SK-N-SH (cell line): ENCODE results near the gene SORBS2. TPM values are rescaled to one million over a fixed set of nuclear protein-coding genes. Genes with fewer than 3 reads are reported as not detected.

Source experiments
- CTCF ChIA-PET: fragments of 300-600, 350-600 bp; formaldehyde crosslinking; extraction: SDS; loops from one replicate; lab custom pipeline; 2021; lab: Yijun Ruan, JAX
- POLR2A ChIA-PET: fragments of 350-600 bp; sonication (Branson Sonifier 250); formaldehyde crosslinking; extraction: SDS; loops from one replicate; lab custom pipeline; 2020; ENCODE audit warnings: antibody characterized with exemption, inconsistent platforms; lab: Yijun Ruan, JAX
- DNase-seq: peaks from one replicate; pipeline ENCODE4 v3.0.0; 2012
- H2AFZ ChIP-seq: fragments of 200-600 bp; sonication (generic); 2 replicates; pipeline ENCODE4 v1.8.1; 2016; ENCODE audit warnings: antibody characterized with exemption, mild to moderate bottlenecking, low read depth
- H3F3A ChIP-seq: fragments of 200-600 bp; sonication (generic); replicated peaks from 2 replicates; pipeline ENCODE3; 2016; ENCODE audit warnings: antibody characterized with exemption, mild to moderate bottlenecking; ENCODE audit not compliant: insufficient read depth
- H3K27ac ChIP-seq, 2 experiments: fragments of 200-500 bp in 1 of 2; fragments of 200-600 bp in 1 of 2; sonication (Bioruptor generic) in 1 of 2; sonication (generic), shearing (Covaris generic) in 1 of 2; 2 replicates each; pipeline versions ENCODE4 v1.5.1 to v1.6.1; 2014 to 2016; ENCODE audit warnings: low read depth in 2 of 2, inconsistent platforms in 1 of 2, low read length in 1 of 2, mild to moderate bottlenecking in 1 of 2, mixed read lengths in 1 of 2
- H3K27me3 ChIP-seq: fragments of 200-600 bp; sonication (generic), shearing (Covaris generic); 2 replicates; pipeline ENCODE4 v1.6.1; 2016; ENCODE audit warnings: mixed run types; ENCODE audit not compliant: insufficient read depth
- H3K36me3 ChIP-seq, 2 experiments: fragments of 200-500 bp in 1 of 2; fragments of 200-600 bp in 1 of 2; sonication (Bioruptor generic) in 1 of 2; sonication (generic) in 1 of 2; replicated peaks in 1 of 2; 2 replicates each; pipeline versions ENCODE3 to v1.5.1; 2014 to 2016; ENCODE audit warnings: low read length in 1 of 2, mild to moderate bottlenecking in 1 of 2; ENCODE audit not compliant: insufficient read depth in 2 of 2, control insufficient read depth in 1 of 2
- H3K4me1 ChIP-seq, 2 experiments: fragments of 200-500 bp in 1 of 2; fragments of 200-600 bp in 1 of 2; sonication (Bioruptor generic) in 1 of 2; sonication (generic), shearing (Covaris generic) in 1 of 2; 2 replicates each; pipeline versions ENCODE4 v1.5.1 to v1.6.1; 2014 to 2016; ENCODE audit warnings: low read depth in 1 of 2, low read length in 1 of 2, mixed run types in 1 of 2; ENCODE audit not compliant: insufficient read depth in 2 of 2, control insufficient read depth in 1 of 2
- H3K4me2 ChIP-seq: fragments of 200-600 bp; sonication (generic), shearing (Covaris generic); 2 replicates; pipeline ENCODE4 v1.6.1; 2017; ENCODE audit warnings: mixed run types
- H3K4me3 ChIP-seq, 2 experiments: fragments of 200-500 bp in 1 of 2; fragments of 200-600 bp in 1 of 2; sonication (Bioruptor generic) in 1 of 2; sonication (generic), shearing (Covaris generic) in 1 of 2; 2 replicates each; pipeline versions ENCODE4 v1.5.1 to v1.8.1; 2014 to 2016; ENCODE audit warnings: low read depth in 2 of 2, inconsistent platforms in 1 of 2, low read length in 1 of 2, mild to moderate bottlenecking in 1 of 2, mixed read lengths in 1 of 2, moderate library complexity in 1 of 2
- H3K79me2 ChIP-seq: fragments of 200-600 bp; sonication (generic); 2 replicates; pipeline ENCODE4 v1.8.1; 2017; ENCODE audit warnings: mild to moderate bottlenecking; ENCODE audit not compliant: insufficient read depth
- H3K9ac ChIP-seq: fragments of 200-600 bp; sonication (generic); 2 replicates; pipeline ENCODE4 v1.6.1; 2017; ENCODE audit warnings: mixed run types
- H3K9me2 ChIP-seq: fragments of 200-600 bp; sonication (generic); 2 replicates; pipeline ENCODE4 v1.6.1; 2017; ENCODE audit warnings: mixed run types
- H3K9me3 ChIP-seq: fragments of 200-600 bp; sonication (generic); 2 replicates; pipeline ENCODE4 v1.6.1; 2017; ENCODE audit warnings: mixed run types, mild to moderate bottlenecking, moderate library complexity
- H4K20me1 ChIP-seq: fragments of 200-600 bp; sonication (generic); 2 replicates; pipeline ENCODE4 v1.6.1; 2017; ENCODE audit warnings: mild to moderate bottlenecking, mixed run types; ENCODE audit not compliant: insufficient read depth
- CHD2 ChIP-seq: fragments of 150-350 bp; IDR thresholded peaks from 2 replicates; pipeline ENCODE4 v1.6.1; 2018; ENCODE audit warnings: low read length; ENCODE audit not compliant: partially characterized antibody
- ELF1 ChIP-seq: IDR thresholded peaks from 2 replicates; pipeline ENCODE4 v1.4.0; 2012
- EZH2phosphoT487 ChIP-seq: fragments of 200-600 bp; sonication (generic); IDR thresholded peaks from 2 replicates; pipeline ENCODE4 v1.6.1; 2017; ENCODE audit warnings: low read depth, mixed run types, mild to moderate bottlenecking, antibody characterized with exemption, moderate library complexity, borderline replicate concordance
- FOXJ3 ChIP-seq: sonication (generic); formaldehyde crosslinking; IDR thresholded peaks from 2 replicates; pipeline ENCODE4 v1.5.1; 2020; ENCODE audit warnings: mild to moderate bottlenecking, missing genetic modification reagents
- FOXM1 ChIP-seq: IDR thresholded peaks from 2 replicates; pipeline ENCODE4 v1.4.0; 2012; ENCODE audit warnings: low read depth, mild to moderate bottlenecking
- MXI1 ChIP-seq: IDR thresholded peaks from 2 replicates; pipeline ENCODE4 v1.6.1; 2012; ENCODE audit warnings: mild to moderate bottlenecking, low read depth, low read length, improper control_type of control experiment
- RAD21 ChIP-seq: IDR thresholded peaks from 2 replicates; pipeline ENCODE4 v1.6.1; 2012; ENCODE audit warnings: mild to moderate bottlenecking, low read length
- RCOR1 ChIP-seq: fragments of 150-350 bp; IDR thresholded peaks from 2 replicates; pipeline ENCODE4 v1.6.1; 2017; ENCODE audit warnings: antibody characterized with exemption, low read length
- RFX5 ChIP-seq: IDR thresholded peaks from 2 replicates; pipeline ENCODE4 v1.6.1; 2012; ENCODE audit warnings: mild to moderate bottlenecking, improper control_type of control experiment, low read length
- RXRA ChIP-seq: IDR thresholded peaks from 2 replicates; pipeline ENCODE4 v1.4.0; 2012; ENCODE audit warnings: low read depth, mild to moderate bottlenecking, borderline replicate concordance
- SIN3A ChIP-seq: IDR thresholded peaks from 2 replicates; pipeline ENCODE4 v1.6.1; 2012; ENCODE audit warnings: low read depth, mild to moderate bottlenecking, low read length, moderate library complexity, borderline replicate concordance
- SMC3 ChIP-seq: IDR thresholded peaks from 2 replicates; pipeline ENCODE4 v1.6.1; 2012; ENCODE audit warnings: low read depth, low read length, improper control_type of control experiment
- TAF1 ChIP-seq: IDR thresholded peaks from 2 replicates; pipeline ENCODE4 v1.6.1; 2012; ENCODE audit warnings: low read depth, mild to moderate bottlenecking, low read length, moderate library complexity, borderline replicate concordance
- YY1 ChIP-seq: IDR thresholded peaks from 2 replicates; pipeline ENCODE4 v1.4.0; 2012; ENCODE audit warnings: low read depth, mild to moderate bottlenecking
- WGBS: methylation state at CpG from one replicate; pipeline ENCODE4 v1.1.6; 2017; ENCODE audit warnings: low lambda C conversion rate; 5-methylcytosine and 5-hydroxymethylcytosine counted together
- polyA plus RNA-seq, 3 experiments: library from polyadenylated mRNA; depleted of rRNA; stranded (reverse); fragments of >200 nt; gene quantifications; 2 replicates each; pipeline ENCODE4 v1.2.3, GENCODE V29; 2012
- TF ChIP-seq, protein P1 (sequence below): IDR thresholded peaks from 2 replicates; pipeline ENCODE4 v1.4.0; 2012; ENCODE audit warnings: low read depth
- TF ChIP-seq, protein P2 (sequence below): fragments of 200-600 bp; sonication (generic); IDR thresholded peaks from 2 replicates; pipeline ENCODE4 v1.6.1; 2017; ENCODE audit warnings: antibody characterized with exemption, mild to moderate bottlenecking, moderate library complexity
- TF ChIP-seq, protein P3 (sequence below): fragments of 150-350 bp; IDR thresholded peaks from 2 replicates; pipeline ENCODE4 v1.6.1; 2017; ENCODE audit warnings: antibody characterized with exemption, low read length, low read depth, borderline replicate concordance
- TF ChIP-seq, protein P4 (sequence below): IDR thresholded peaks from 2 replicates; pipeline ENCODE4 v1.4.0; 2012; ENCODE audit warnings: low read depth, borderline replicate concordance

SORBS2 gene
- polyA plus RNA-seq, 1 of the 3 experiments (the other 2 are of a cell fraction), result 2.5 TPM

DNA sequence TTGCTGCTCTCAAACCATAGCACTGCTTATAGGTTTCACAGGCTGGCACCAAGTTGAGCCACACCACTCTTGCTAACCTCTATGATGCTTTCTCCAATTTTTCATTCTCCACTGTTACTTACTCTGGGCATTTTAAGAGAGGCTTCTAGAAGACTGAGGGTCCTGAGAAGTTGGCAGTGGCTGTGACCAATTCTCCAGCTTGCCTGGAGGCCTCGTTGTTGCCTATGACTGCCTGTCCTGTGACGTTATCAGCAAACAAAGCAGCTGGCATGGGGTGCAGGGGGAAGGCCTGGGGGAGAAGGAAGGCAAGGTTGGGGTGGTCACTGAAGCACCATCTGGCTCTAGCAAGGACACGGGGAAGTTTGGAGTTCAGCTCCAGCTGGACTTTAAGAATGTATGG lies 246.3 kb downstream of the SORBS2 start:
- Histone ChIP-seq H3K9ac (no peak overlapping the region), H3K27ac (no peak overlapping the region), H4K20me1 (no peaks in the 10 kb centered on the region), H3K9me2 (no peaks in the 10 kb centered on the region), H3K4me3 (no peak overlapping the region), H3K27me3 (no peaks in the 10 kb centered on the region), H3K9me3 (no peaks in the 10 kb centered on the region; the same call in 1 of the 2 replicates), H3K4me2 (no peak overlapping the region), H3K4me1 (peaks cover 0 to 8% of the 10 kb centered on the region in 2 experiments; a peak in 2 of 4 replicates), H3F3A (no peaks in the 10 kb centered on the region), H3K36me3 (no peaks in the 10 kb centered on the region), H3K79me2 (no peaks in the 10 kb centered on the region), H2AFZ (no peak overlapping the region)
- no peak for DNase-seq
- WGBS, result 44% methylated on average over 3 of the region's 3 CpGs
- ChIA-PET POLR2A (no interaction called here), CTCF (interaction anchor here (0.5 kb wide), 1 partner anchor 82 kb away, joined by 3 read pairs; no protein-coding TSS in a partner anchor)
- TF ChIP-seq EZH2phosphoT487 (no peak), SIN3A (no peak), RAD21 (no peak), RFX5 (no peak), MXI1 (no peak), RCOR1 (no peak), SMC3 (no peak), FOXM1 (no peak)
- TF ChIP-seq, protein P1, sequence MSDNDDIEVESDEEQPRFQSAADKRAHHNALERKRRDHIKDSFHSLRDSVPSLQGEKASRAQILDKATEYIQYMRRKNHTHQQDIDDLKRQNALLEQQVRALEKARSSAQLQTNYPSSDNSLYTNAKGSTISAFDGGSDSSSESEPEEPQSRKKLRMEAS, result no peak
- TF ChIP-seq, protein P2, sequence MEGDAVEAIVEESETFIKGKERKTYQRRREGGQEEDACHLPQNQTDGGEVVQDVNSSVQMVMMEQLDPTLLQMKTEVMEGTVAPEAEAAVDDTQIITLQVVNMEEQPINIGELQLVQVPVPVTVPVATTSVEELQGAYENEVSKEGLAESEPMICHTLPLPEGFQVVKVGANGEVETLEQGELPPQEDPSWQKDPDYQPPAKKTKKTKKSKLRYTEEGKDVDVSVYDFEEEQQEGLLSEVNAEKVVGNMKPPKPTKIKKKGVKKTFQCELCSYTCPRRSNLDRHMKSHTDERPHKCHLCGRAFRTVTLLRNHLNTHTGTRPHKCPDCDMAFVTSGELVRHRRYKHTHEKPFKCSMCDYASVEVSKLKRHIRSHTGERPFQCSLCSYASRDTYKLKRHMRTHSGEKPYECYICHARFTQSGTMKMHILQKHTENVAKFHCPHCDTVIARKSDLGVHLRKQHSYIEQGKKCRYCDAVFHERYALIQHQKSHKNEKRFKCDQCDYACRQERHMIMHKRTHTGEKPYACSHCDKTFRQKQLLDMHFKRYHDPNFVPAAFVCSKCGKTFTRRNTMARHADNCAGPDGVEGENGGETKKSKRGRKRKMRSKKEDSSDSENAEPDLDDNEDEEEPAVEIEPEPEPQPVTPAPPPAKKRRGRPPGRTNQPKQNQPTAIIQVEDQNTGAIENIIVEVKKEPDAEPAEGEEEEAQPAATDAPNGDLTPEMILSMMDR, result no peak

DNA sequence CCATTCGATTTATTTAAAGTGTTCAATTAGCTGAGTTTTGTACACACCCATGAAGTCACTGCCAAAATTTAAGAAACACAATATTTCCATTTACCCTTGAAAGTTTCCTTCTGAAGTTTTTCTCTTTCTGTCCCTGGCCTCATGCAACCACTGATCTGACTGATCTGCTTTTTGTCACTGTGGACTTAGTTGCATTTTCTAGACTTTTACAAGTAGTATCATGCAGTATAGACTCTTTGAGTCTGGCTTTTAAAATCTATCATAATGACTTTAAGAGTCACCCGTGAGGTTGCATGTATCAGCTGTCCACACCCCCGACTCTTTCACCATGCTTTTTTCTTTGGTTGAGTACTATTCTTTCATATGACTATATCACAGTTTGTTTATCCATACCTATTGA lies 247.6 kb downstream of the SORBS2 start:
- POLR2A ChIA-PET, result no interaction called here
- Histone ChIP-seq H3K4me3 (no peak overlapping the region), H3K4me1 (peaks cover 0 to 2% of the 10 kb centered on the region in 2 experiments; a peak in 2 of 4 replicates), H3K9ac (no peak overlapping the region), H3K9me3 (no peaks in the 10 kb centered on the region; the same call in 1 of the 2 replicates), H3K9me2 (no peaks in the 10 kb centered on the region), H2AFZ (no peak overlapping the region)
- 57% methylated on average over 3 of the region's 3 CpGs for WGBS
- CTCF ChIA-PET, result no interaction called here
- DNase-seq, result no peak
- TF ChIP-seq, protein P3, sequence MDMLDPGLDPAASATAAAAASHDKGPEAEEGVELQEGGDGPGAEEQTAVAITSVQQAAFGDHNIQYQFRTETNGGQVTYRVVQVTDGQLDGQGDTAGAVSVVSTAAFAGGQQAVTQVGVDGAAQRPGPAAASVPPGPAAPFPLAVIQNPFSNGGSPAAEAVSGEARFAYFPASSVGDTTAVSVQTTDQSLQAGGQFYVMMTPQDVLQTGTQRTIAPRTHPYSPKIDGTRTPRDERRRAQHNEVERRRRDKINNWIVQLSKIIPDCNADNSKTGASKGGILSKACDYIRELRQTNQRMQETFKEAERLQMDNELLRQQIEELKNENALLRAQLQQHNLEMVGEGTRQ, result no peak
- TF ChIP-seq TAF1, result no peak
- TF ChIP-seq, protein P4, sequence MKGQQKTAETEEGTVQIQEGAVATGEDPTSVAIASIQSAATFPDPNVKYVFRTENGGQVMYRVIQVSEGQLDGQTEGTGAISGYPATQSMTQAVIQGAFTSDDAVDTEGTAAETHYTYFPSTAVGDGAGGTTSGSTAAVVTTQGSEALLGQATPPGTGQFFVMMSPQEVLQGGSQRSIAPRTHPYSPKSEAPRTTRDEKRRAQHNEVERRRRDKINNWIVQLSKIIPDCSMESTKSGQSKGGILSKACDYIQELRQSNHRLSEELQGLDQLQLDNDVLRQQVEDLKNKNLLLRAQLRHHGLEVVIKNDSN, result no peak
- TF ChIP-seq, protein P1, result no peak
- no peak for TF ChIP-seq YY1
- no peak for TF ChIP-seq CHD2
- no peak for TF ChIP-seq FOXJ3 (CRISPR knock-in tag)
- TF ChIP-seq RXRA, result no peak
- no peak for TF ChIP-seq ELF1
- TF ChIP-seq, all 33 proteins: peak for 0
- no peaks in the 10 kb centered on the region for H3F3A ChIP-seq
- no peak overlapping the region for H3K4me2 ChIP-seq
- no peaks in the 10 kb centered on the region for H3K36me3 ChIP-seq
- no peaks in the 10 kb centered on the region for H3K79me2 ChIP-seq
- no peak overlapping the region for H3K27ac ChIP-seq
- no peaks in the 10 kb centered on the region for H3K27me3 ChIP-seq
- H4K20me1 ChIP-seq, result no peaks in the 10 kb centered on the region
